Esophagus muscularis mucosa (tissue), 4 donors: ENCODE results near the gene NRXN3.

Experiments
- CTCF ChIP-seq, 3 experiments: fragments of 200-600 bp in 2 of 3; fragments of 450-650 bp in 1 of 3; sonication (generic) in 2 of 3; IDR thresholded peaks; one replicate each; pipeline ENCODE4 v1.5.1; 2017 to 2019; ENCODE audit warnings: antibody characterized with exemption in 3 of 3, mild to moderate bottlenecking in 2 of 3, moderate library complexity in 1 of 3
- EP300 ChIP-seq: sonication (generic); formaldehyde crosslinking; IDR thresholded peaks from one replicate; pipeline ENCODE4 v1.6.1; 2017; ENCODE audit warnings: antibody characterized with exemption
- POLR2AphosphoS5 ChIP-seq, 2 donors: sonication (generic); formaldehyde crosslinking; IDR thresholded peaks; one replicate each; pipeline ENCODE4 v1.6.1; 2017; ENCODE audit warnings: antibody characterized with exemption in 2 of 2

GRCh38 chr14:78363008-78363407 lies 192.8 kb downstream of the NRXN3 start:
- TF ChIP-seq CTCF (IDR thresholded peaks at IDR 0.05) (no peak), EP300 (no peak), POLR2AphosphoS5 (IDR thresholded peaks at IDR 0.05) (no peak)
